ENCODE data around the gene ARPP21.

GRCh38 chr3:35744419-35744818 is 105.1 kb downstream of the ARPP21 start:
- TF ChIP-seq SUZ12 (IDR thresholded peaks at IDR 0.05) (no peak), BHLHE40 (IDR thresholded peaks at IDR 0.05; ENCODE audit: borderline replicate concordance) (no peak), ARNT (IDR thresholded peaks at IDR 0.05) (no peak), TARDBP (IDR thresholded peaks at IDR 0.05) (no peak), SP1 (IDR thresholded peaks at IDR 0.05) (no peak), PKNOX1 (IDR thresholded peaks at IDR 0.05) (no peak), HDGF (IDR thresholded peaks at IDR 0.05; ENCODE audit: borderline replicate concordance) (no peak), L3MBTL2 (conservative IDR thresholded peaks at IDR 0.05) (no peak), ZNF384 (IDR thresholded peaks at IDR 0.05) (no peak), FOXM1 (IDR thresholded peaks at IDR 0.05; ENCODE audit: borderline replicate concordance) (no peak), LEF1 (IDR thresholded peaks at IDR 0.05; ENCODE audit: borderline replicate concordance) (no peak), ELF4 (IDR thresholded peaks at IDR 0.05) (no peak), FOXA1 (IDR thresholded peaks at IDR 0.05) (no peak)
